Measurements from ENCODE around the gene SEC16B. TPM values are rescaled to one million over a fixed set of nuclear protein-coding genes. Genes with fewer than 3 reads are reported as not detected.

Gene SEC16B
- total RNA-seq, 3 donors from 2014 or later, result 3.8 to 8.8 (median 4.8) TPM

GRCh38 chr1:177958092-177958491 lies 11.8 kb downstream of the SEC16B start:
- Histone ChIP-seq H3K4me3 (no peak overlapping the region), H3K36me3 (no peaks in the 10 kb centered on the region), H3K27ac (no peak overlapping the region), H3K4me1 (no peaks in the 10 kb centered on the region), H3K9me3 (no peaks in the 10 kb centered on the region), H3K27me3 (no peaks in the 10 kb centered on the region)
- no peak for DNase-seq (ENCODE audit: low spot score in 2 of 2)
- TF ChIP-seq POLR2A (IDR thresholded peaks at IDR 0.05), result no peak
- TF ChIP-seq CTCF (IDR thresholded peaks at IDR 0.05), result no peak
- no peak for TF ChIP-seq POLR2AphosphoS5 (IDR thresholded peaks at IDR 0.05)
- intact Hi-C loops (cut with DNase I; ENCODE audit: low total_unique reads), result no loop called here

DNA sequence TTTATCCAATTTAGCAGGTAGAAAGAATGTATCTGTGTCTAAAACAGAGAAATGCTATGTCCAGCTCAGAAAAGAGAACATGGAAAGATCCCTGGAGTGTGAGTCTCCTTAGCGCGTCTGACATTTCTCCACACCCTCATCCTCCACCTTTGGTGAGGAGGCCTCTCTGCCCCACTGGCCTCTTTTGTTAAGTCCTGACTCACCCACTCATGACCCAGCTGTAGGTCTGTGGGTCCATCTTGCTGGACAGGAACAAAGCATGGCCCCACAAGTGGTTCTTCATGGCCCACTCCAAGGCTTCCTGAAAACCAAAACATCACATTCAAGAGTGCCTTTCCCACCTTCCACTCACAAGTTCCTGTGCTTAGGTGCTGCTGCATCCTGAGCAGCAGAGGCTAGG lies 15.8 kb downstream of the SEC16B start:
- TF ChIP-seq CTCF (IDR thresholded peaks at IDR 0.05) (no peak), POLR2AphosphoS5 (IDR thresholded peaks at IDR 0.05) (no peak), POLR2A (IDR thresholded peaks at IDR 0.05) (no peak)
- intact Hi-C loops (cut with DNase I; ENCODE audit: low total_unique reads), result no loop called here
- Histone ChIP-seq H3K27me3 (no peaks in the 10 kb centered on the region), H3K27ac (no peak overlapping the region), H3K9me3 (no peaks in the 10 kb centered on the region), H3K4me3 (no peak overlapping the region), H3K36me3 (no peaks in the 10 kb centered on the region), H3K4me1 (no peaks in the 10 kb centered on the region)
- no peak for DNase-seq (ENCODE audit: low spot score in 2 of 2)

- H3K36me3 ChIP-seq, result no peaks in the 10 kb centered on the region
Measured at GRCh38 chr1:177953549-177953948, 16.3 kb downstream of the SEC16B start.

DNA sequence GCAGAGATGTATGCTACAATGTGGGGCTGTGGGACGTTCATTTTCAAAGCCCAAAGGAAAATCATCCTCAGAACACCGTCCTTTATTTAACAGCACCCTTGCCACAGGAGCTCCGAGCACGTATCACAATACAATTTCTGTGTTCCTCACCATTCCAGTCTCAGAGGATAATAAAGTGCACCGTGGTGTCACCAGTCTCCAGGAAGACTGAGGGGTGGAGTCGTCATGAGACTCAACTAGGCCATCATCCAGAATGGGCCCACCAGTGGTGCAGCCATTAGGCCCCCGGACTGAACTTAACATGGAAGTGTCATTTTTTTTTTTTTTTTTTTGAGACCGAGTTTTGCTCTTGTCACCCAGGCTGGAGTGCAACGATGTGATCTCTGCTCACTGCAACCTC lies 17.2 kb downstream of the SEC16B start:
- Histone ChIP-seq H3K4me3 (no peak overlapping the region), H3K4me1 (no peaks in the 10 kb centered on the region), H3K27me3 (no peaks in the 10 kb centered on the region), H3K36me3 (no peaks in the 10 kb centered on the region), H3K9me3 (no peaks in the 10 kb centered on the region), H3K27ac (no peak overlapping the region)
- DNase-seq (ENCODE audit: low spot score in 2 of 2), result no peak
- TF ChIP-seq POLR2A (IDR thresholded peaks at IDR 0.05) (no peak), CTCF (IDR thresholded peaks at IDR 0.05) (no peak), POLR2AphosphoS5 (IDR thresholded peaks at IDR 0.05) (no peak)
- intact Hi-C loops (cut with DNase I; ENCODE audit: low total_unique reads), result no loop called here

More at GRCh38 chr1:177953549-177953948, 16.3 kb downstream of the SEC16B start:
- intact Hi-C loops (cut with DNase I; ENCODE audit: low total_unique reads), result no loop called here
- H3K27ac ChIP-seq, result no peak overlapping the region
- TF ChIP-seq POLR2AphosphoS5 (IDR thresholded peaks at IDR 0.05) (no peak), CTCF (IDR thresholded peaks at IDR 0.05) (no peak), POLR2A (IDR thresholded peaks at IDR 0.05) (no peak)
- no peaks in the 10 kb centered on the region for H3K4me1 ChIP-seq
- H3K4me3 ChIP-seq, result no peak overlapping the region
- no peaks in the 10 kb centered on the region for H3K27me3 ChIP-seq
- no peaks in the 10 kb centered on the region for H3K9me3 ChIP-seq
- no peak for DNase-seq (ENCODE audit: low spot score in 2 of 2)

GRCh38 chr1:177952249-177952648 lies 17.6 kb downstream of the SEC16B start:
- no peak for TF ChIP-seq POLR2A (IDR thresholded peaks at IDR 0.05)
- no peak for TF ChIP-seq POLR2AphosphoS5 (IDR thresholded peaks at IDR 0.05)
- no peak for TF ChIP-seq CTCF (IDR thresholded peaks at IDR 0.05)
- Histone ChIP-seq H3K27me3 (no peaks in the 10 kb centered on the region), H3K4me3 (no peak overlapping the region), H3K36me3 (no peaks in the 10 kb centered on the region), H3K4me1 (no peaks in the 10 kb centered on the region), H3K27ac (no peak overlapping the region), H3K9me3 (no peaks in the 10 kb centered on the region)
- DNase-seq (ENCODE audit: low spot score in 2 of 2), result no peak
- intact Hi-C loops (cut with DNase I; ENCODE audit: low total_unique reads), result no loop called here

Measured in breast epithelium (tissue), 4 donors.